Smooth muscle cell (in vitro differentiated cells): ENCODE data around the gene ACTN4. TPM values are rescaled to one million over a fixed set of nuclear protein-coding genes. Genes with fewer than 3 reads are reported as not detected.

ENCODE experiments used
- DNase-seq: peaks from one replicate; lab custom pipeline; 2025; ENCODE audit not compliant: unreplicated experiment; lab: John Stamatoyannopoulos, UW
- H2AFZ ChIP-seq: fragments of 200-600 bp; sonication (generic); 2 replicates; pipeline ENCODE4 v1.6.0; 2016; ENCODE audit warnings: antibody characterized with exemption, low read depth, mild to moderate bottlenecking
- H3F3A ChIP-seq: fragments of 200-600 bp; sonication (generic); 2 replicates; pipeline ENCODE4 v1.6.0; 2017; ENCODE audit warnings: antibody characterized with exemption, low read depth
- H3K27ac ChIP-seq: fragments of 200-600 bp; sonication (generic); 2 replicates; pipeline ENCODE4 v1.5.1; 2016; ENCODE audit warnings: low read depth, mild to moderate bottlenecking
- H3K27me3 ChIP-seq: fragments of 200-600 bp; sonication (generic); 2 replicates; pipeline ENCODE4 v1.6.1; 2016; ENCODE audit warnings: low read depth, mild to moderate bottlenecking
- H3K36me3 ChIP-seq: fragments of 200-600 bp; sonication (generic); 2 replicates; pipeline ENCODE4 v1.5.1; 2016; ENCODE audit warnings: low read depth
- H3K4me1 ChIP-seq: fragments of 200-600 bp; sonication (generic); 2 replicates; pipeline ENCODE4 v1.5.1; 2016; ENCODE audit warnings: low read depth
- H3K4me2 ChIP-seq: fragments of 200-600 bp; sonication (generic); 2 replicates; pipeline ENCODE4 v1.6.0; 2016; ENCODE audit warnings: mild to moderate bottlenecking
- H3K4me3 ChIP-seq: fragments of 200-600 bp; sonication (generic); 2 replicates; pipeline ENCODE4 v1.5.1; 2016; ENCODE audit warnings: mild to moderate bottlenecking
- H3K79me2 ChIP-seq: fragments of 200-600 bp; sonication (generic); 2 replicates; pipeline ENCODE4 v1.6.0; 2016; ENCODE audit warnings: low read depth, mild to moderate bottlenecking
- H3K9ac ChIP-seq: fragments of 200-600 bp; sonication (generic); 2 replicates; pipeline ENCODE4 v1.6.0; 2016; ENCODE audit warnings: low read depth
- H3K9me3 ChIP-seq: fragments of 200-600 bp; sonication (generic); replicated peaks from 2 replicates; pipeline ENCODE4 v1.5.1; 2016; ENCODE audit warnings: low read depth
- H4K20me1 ChIP-seq: fragments of 200-600 bp; sonication (generic); 2 replicates; pipeline ENCODE4 v1.6.0; 2016; ENCODE audit warnings: low read depth
- WGBS: methylation state at CpG from one replicate; pipeline ENCODE4 v1.1.7; 2016; ENCODE audit warnings: low lambda C conversion rate; 5-methylcytosine and 5-hydroxymethylcytosine counted together
- polyA plus RNA-seq: library from polyadenylated mRNA; unstranded; fragments of >200 nt; fragmentation: Nextera tagmentation; extraction: Ambion mirVana; gene quantifications from 2 replicates; pipeline ENCODE4 v1.2.1, GENCODE V29; 2016
- total RNA-seq: library from RNA; depleted of rRNA; stranded (reverse); fragments of >200 nt; gene quantifications from 2 replicates; pipeline ENCODE4 v1.2.3, GENCODE V29; 2014
- TF ChIP-seq, protein P1 (sequence below): fragments of 200-600 bp; sonication (generic); IDR thresholded peaks from 2 replicates; pipeline ENCODE4 v1.5.1; 2017; ENCODE audit warnings: borderline replicate concordance, mild to moderate bottlenecking, antibody characterized with exemption; ENCODE audit not compliant: insufficient read depth, poor library complexity, severe bottlenecking

ACTN4 gene
- total and polyA plus RNA-seq, 2 experiments from 2014 or later, result 53.8 to 311 TPM

DNA sequence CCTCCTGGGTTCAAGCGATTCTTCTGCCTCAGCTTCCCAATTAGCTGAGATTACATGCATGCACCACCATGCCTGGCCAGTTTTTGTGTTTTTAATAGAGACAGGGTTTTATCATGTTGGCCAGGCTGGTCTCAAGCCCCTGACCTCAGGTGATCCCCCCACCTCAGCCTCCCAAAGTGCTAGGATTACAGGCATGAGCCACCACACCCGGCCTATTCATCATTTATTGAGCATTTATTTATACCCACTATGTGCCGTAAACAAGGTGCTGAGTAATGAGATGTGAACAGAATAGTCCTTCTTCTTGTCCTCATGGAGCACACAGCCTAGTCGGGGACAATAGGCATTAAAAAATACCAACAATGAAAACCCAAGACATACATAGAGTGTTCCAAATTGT is 25.6 kb downstream of the ACTN4 start:
- 94% methylated on average over 4 of the region's 4 CpGs for WGBS
- Histone ChIP-seq H3K4me3 (no peak overlapping the region), H3K4me2 (no peak overlapping the region), H3K4me1 (peaks cover 52% of the 10 kb centered on the region), H3K27me3 (no peaks in the 10 kb centered on the region), H3F3A (peaks cover 58% of the 10 kb centered on the region), H3K9me3 (no peaks in the 10 kb centered on the region), H3K79me2 (peaks cover 79% of the 10 kb centered on the region), H3K27ac (peak overlapping the region; percentile 64), H4K20me1 (peaks cover 11% of the 10 kb centered on the region), H3K9ac (no peak overlapping the region), H2AFZ (no peak overlapping the region), H3K36me3 (no peaks in the 10 kb centered on the region)
- TF ChIP-seq, protein P1, sequence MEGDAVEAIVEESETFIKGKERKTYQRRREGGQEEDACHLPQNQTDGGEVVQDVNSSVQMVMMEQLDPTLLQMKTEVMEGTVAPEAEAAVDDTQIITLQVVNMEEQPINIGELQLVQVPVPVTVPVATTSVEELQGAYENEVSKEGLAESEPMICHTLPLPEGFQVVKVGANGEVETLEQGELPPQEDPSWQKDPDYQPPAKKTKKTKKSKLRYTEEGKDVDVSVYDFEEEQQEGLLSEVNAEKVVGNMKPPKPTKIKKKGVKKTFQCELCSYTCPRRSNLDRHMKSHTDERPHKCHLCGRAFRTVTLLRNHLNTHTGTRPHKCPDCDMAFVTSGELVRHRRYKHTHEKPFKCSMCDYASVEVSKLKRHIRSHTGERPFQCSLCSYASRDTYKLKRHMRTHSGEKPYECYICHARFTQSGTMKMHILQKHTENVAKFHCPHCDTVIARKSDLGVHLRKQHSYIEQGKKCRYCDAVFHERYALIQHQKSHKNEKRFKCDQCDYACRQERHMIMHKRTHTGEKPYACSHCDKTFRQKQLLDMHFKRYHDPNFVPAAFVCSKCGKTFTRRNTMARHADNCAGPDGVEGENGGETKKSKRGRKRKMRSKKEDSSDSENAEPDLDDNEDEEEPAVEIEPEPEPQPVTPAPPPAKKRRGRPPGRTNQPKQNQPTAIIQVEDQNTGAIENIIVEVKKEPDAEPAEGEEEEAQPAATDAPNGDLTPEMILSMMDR, result no peak
- no peak for DNase-seq

DNA sequence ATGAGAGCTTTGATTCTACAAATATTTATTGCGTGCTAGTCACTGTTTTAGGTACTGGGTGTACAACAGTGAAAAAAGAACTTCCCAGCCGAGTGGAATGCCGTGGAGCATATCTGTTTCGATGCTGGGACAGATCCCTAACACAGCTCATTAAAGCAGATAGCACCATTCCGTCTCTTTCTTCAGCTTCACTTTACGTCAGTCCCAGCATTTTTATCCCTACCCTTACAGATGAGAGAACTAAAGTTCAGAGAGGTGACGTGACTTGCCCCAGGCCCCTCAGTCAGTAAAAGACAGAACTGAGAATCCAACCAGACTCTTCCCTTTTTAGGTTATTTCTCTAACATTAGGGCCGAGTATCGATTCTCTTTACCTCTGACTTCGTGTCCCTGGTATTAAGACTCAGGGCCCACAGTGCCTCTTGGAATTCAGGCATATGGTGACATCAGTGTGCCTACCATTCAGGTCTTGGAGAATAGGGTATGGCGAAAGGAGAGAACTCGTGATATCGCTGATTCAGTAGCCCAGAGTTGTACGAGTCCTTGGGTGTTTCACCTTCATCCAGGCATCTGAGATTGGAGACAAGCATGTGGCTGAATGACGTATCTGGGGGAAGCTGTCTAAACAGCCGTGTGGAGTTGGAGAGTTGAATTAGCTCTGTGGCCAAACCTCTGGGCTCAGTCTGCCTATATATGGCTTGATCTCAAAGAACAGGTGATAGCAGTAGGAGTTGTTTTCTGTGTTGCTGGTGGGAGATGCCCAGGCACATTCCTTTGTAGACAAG is 27.1 kb downstream of the ACTN4 start:
- H3K4me2 ChIP-seq, result peak overlapping the region; percentile 58
- H3K36me3 ChIP-seq, result no peaks in the 10 kb centered on the region
- no peak overlapping the region for H3K4me3 ChIP-seq
- peak overlapping the region; percentile 100 for H3K27ac ChIP-seq
- TF ChIP-seq, protein P1, result no peak
- WGBS, result 16% methylated on average over 16 of the region's 16 CpGs
- no peak overlapping the region for H2AFZ ChIP-seq
- peaks cover 2% of the 10 kb centered on the region for H4K20me1 ChIP-seq
- H3F3A ChIP-seq, result peaks cover 57% of the 10 kb centered on the region
- peaks cover 79% of the 10 kb centered on the region for H3K79me2 ChIP-seq
- peaks cover 40% of the 10 kb centered on the region for H3K4me1 ChIP-seq
- H3K9ac ChIP-seq, result peak overlapping the region; percentile 83
- no peaks in the 10 kb centered on the region for H3K9me3 ChIP-seq
- no peaks in the 10 kb centered on the region for H3K27me3 ChIP-seq
- DNase-seq, result no peak

DNA sequence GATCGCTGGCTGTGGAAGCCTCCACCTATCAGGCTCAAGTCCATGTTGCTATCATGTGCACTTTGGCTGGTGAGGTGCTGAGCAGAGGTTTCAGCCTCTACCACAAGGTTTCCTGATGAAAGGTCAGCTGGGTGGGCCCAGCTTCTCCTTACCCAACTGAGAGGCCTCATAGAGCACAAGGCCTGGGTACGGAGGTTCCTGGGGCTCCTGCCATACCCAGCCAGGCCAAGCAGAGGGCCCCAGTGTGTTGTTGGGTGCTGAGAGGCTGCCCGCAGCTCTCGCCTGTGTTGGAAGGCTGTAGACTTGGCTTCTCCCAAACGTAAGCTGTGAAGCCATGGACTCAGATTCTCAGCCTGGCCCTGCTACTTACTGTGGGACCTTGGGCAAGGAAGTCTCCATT is 28.2 kb downstream of the ACTN4 start:
- peak overlapping the region; percentile 100 for H3K27ac ChIP-seq
- peak overlapping the region; percentile 83 for H3K9ac ChIP-seq
- H3K27me3 ChIP-seq, result no peaks in the 10 kb centered on the region
- no peaks in the 10 kb centered on the region for H3K36me3 ChIP-seq
- no peak overlapping the region for H3K4me3 ChIP-seq
- H4K20me1 ChIP-seq, result no peaks in the 10 kb centered on the region
- no peak overlapping the region for H2AFZ ChIP-seq
- TF ChIP-seq, protein P1, result no peak
- H3K79me2 ChIP-seq, result peaks cover 79% of the 10 kb centered on the region
- peaks cover 32% of the 10 kb centered on the region for H3K4me1 ChIP-seq
- DNase-seq, result no peak
- H3F3A ChIP-seq, result peaks cover 61% of the 10 kb centered on the region
- H3K9me3 ChIP-seq, result no peaks in the 10 kb centered on the region
- WGBS, result 74% methylated on average over 5 of the region's 5 CpGs
- H3K4me2 ChIP-seq, result peak overlapping the region; percentile 58
